Measurements from ENCODE around the gene GNS. TPM values are rescaled to one million over a fixed set of nuclear protein-coding genes. Genes with fewer than 3 reads are reported as not detected.

The GNS gene
- total and polyA plus RNA-seq, 2 of the 13 experiments (the other 11 are each of a cell fraction or from before 2014, with no cell fraction given) = 49.8 to 51.0 TPM

GRCh38 chr12:64796205-64796845, 37.1 kb upstream of the GNS start (continued):
- no peak for TF ChIP-seq ZNF678 (CRISPR knock-in tag; IDR thresholded peaks at IDR 0.05)
- no peak for TF ChIP-seq GABPA (IDR thresholded peaks at IDR 0.05; ENCODE audit: low read depth, low read length)
- peak; percentile 9; the same call in 1 of the 2 replicates for TF ChIP-seq GABPA (CRISPR knock-in tag; IDR thresholded peaks at IDR 0.05; ENCODE audit: low read depth)
- TF ChIP-seq CENPBD1 (CRISPR knock-in tag; IDR thresholded peaks at IDR 0.05; ENCODE audit: borderline replicate concordance, low read depth) = no peak
- TF ChIP-seq, protein P1, sequence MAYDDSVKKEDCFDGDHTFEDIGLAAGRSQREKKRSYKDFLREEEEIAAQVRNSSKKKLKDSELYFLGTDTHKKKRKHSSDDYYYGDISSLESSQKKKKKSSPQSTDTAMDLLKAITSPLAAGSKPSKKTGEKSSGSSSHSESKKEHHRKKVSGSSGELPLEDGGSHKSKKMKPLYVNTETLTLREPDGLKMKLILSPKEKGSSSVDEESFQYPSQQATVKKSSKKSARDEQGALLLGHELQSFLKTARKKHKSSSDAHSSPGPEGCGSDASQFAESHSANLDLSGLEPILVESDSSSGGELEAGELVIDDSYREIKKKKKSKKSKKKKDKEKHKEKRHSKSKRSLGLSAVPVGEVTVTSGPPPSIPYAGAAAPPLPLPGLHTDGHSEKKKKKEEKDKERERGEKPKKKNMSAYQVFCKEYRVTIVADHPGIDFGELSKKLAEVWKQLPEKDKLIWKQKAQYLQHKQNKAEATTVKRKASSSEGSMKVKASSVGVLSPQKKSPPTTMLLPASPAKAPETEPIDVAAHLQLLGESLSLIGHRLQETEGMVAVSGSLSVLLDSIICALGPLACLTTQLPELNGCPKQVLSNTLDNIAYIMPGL (CRISPR knock-in tag; IDR thresholded peaks at IDR 0.05; ENCODE audit: borderline replicate concordance in 1 of 2, low read depth in 1 of 2) = 0 out of 4 replicates have a peak, but pooled peaks of 1 of the 2 experiments have one; percentile 51
- TF ChIP-seq, protein P2, sequence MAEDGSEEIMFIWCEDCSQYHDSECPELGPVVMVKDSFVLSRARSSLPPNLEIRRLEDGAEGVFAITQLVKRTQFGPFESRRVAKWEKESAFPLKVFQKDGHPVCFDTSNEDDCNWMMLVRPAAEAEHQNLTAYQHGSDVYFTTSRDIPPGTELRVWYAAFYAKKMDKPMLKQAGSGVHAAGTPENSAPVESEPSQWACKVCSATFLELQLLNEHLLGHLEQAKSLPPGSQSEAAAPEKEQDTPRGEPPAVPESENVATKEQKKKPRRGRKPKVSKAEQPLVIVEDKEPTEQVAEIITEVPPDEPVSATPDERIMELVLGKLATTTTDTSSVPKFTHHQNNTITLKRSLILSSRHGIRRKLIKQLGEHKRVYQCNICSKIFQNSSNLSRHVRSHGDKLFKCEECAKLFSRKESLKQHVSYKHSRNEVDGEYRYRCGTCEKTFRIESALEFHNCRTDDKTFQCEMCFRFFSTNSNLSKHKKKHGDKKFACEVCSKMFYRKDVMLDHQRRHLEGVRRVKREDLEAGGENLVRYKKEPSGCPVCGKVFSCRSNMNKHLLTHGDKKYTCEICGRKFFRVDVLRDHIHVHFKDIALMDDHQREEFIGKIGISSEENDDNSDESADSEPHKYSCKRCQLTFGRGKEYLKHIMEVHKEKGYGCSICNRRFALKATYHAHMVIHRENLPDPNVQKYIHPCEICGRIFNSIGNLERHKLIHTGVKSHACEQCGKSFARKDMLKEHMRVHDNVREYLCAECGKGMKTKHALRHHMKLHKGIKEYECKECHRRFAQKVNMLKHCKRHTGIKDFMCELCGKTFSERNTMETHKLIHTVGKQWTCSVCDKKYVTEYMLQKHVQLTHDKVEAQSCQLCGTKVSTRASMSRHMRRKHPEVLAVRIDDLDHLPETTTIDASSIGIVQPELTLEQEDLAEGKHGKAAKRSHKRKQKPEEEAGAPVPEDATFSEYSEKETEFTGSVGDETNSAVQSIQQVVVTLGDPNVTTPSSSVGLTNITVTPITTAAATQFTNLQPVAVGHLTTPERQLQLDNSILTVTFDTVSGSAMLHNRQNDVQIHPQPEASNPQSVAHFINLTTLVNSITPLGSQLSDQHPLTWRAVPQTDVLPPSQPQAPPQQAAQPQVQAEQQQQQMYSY (CRISPR knock-in tag; IDR thresholded peaks at IDR 0.05) = no peak
- no peak for TF ChIP-seq POGK (CRISPR knock-in tag; conservative IDR thresholded peaks at IDR 0.05)
- TF ChIP-seq NRL (CRISPR knock-in tag; IDR thresholded peaks at IDR 0.05; ENCODE audit: borderline replicate concordance) = no peak
- TF ChIP-seq ZNF761 (CRISPR knock-in tag; conservative IDR thresholded peaks at IDR 0.05) = no peak
- TF ChIP-seq, protein P3, sequence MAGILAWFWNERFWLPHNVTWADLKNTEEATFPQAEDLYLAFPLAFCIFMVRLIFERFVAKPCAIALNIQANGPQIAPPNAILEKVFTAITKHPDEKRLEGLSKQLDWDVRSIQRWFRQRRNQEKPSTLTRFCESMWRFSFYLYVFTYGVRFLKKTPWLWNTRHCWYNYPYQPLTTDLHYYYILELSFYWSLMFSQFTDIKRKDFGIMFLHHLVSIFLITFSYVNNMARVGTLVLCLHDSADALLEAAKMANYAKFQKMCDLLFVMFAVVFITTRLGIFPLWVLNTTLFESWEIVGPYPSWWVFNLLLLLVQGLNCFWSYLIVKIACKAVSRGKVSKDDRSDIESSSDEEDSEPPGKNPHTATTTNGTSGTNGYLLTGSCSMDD (CRISPR knock-in tag; IDR thresholded peaks at IDR 0.05) = no peak
- no peak for TF ChIP-seq ZFP1 (CRISPR knock-in tag; IDR thresholded peaks at IDR 0.05)
- TF ChIP-seq HNF4A (CRISPR knock-in tag; IDR thresholded peaks at IDR 0.05) = no peak

All from HepG2 (cell line).